ENCODE results near the gene SLC24A3.

SLC24A3 gene

DNA sequence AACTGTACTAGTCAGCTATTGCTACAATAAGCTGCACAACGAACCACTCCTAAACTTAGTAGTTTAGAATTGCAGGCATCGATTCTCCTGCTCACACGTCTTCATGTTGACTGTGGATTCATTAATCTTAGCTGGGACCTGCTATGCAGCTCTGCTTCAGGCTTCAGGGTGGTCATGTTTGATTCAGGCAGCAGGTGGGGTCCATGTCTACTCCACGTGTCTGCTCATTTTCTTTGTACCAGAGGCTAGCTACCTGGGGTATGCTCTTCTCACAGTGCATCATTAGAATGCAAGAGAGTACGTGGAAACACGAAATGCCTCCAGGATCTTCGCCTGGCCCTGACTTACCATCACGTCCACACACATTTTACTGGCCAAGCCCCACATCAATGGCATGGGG, 481.1 kb downstream of the SLC24A3 start:
- H3K4me3 ChIP-seq (replicated peaks; ENCODE audit: low read depth, low read length) = no peak overlapping the region
- no peak for TF ChIP-seq CTCF (IDR thresholded peaks at IDR 0.05; ENCODE audit: low read length, missing control alignments)

DNA sequence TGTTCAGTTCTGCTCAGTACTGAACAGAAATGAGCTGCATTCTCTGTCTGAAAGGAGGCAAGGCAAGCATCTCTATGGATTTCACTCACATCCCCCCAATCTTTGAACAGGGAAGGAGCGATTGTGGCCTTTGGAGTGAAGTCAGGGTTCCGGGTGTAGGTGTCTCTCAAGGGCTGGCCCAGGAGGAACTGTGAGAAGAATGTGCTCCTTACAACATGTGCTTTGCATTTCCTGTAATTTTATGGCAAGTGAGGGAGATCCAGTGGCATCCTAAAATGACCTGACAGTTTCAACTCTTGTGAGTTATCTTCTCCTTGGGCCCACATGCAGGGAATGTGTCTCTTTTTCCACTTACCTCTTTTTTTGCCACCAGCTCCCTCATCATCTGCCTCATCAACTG, 482.6 kb downstream of the SLC24A3 start:
- no peak for DNase-seq (ENCODE audit: low read depth)
- no peak for TF ChIP-seq CTCF (IDR thresholded peaks at IDR 0.05; ENCODE audit: low read length, missing control alignments)
- no peak overlapping the region for H3K4me3 ChIP-seq (replicated peaks; ENCODE audit: low read depth, low read length)

More for the DNA sequence above, 481.1 kb downstream of the SLC24A3 start:
- DNase-seq (ENCODE audit: low read depth) = no peak

- no peak for DNase-seq (ENCODE audit: low read depth)
- no peak for TF ChIP-seq CTCF (IDR thresholded peaks at IDR 0.05; ENCODE audit: low read length, missing control alignments)
- H3K4me3 ChIP-seq (replicated peaks; ENCODE audit: low read depth, low read length) = no peak overlapping the region
Observed at GRCh38 chr20:19696620-19697019, 484.2 kb downstream of the SLC24A3 start.

- no peak for DNase-seq (ENCODE audit: low read depth)
- TF ChIP-seq CTCF (IDR thresholded peaks at IDR 0.05; ENCODE audit: low read length, missing control alignments) = no peak
- H3K4me3 ChIP-seq (replicated peaks; ENCODE audit: low read depth, low read length) = no peak overlapping the region
Observed at GRCh38 chr20:19697415-19697814, 485.0 kb downstream of the SLC24A3 start.

- TF ChIP-seq CTCF (IDR thresholded peaks at IDR 0.05; ENCODE audit: low read length, missing control alignments) = no peak
- H3K4me3 ChIP-seq (replicated peaks; ENCODE audit: low read depth, low read length) = no peak overlapping the region
- peak; percentile 88 for DNase-seq (ENCODE audit: low read depth)
Observed at GRCh38 chr20:19699180-19699971, 486.9 kb downstream of the SLC24A3 start.

- no peak for DNase-seq (ENCODE audit: low read depth)
- H3K4me3 ChIP-seq (replicated peaks; ENCODE audit: low read depth, low read length) = no peak overlapping the region
- no peak for TF ChIP-seq CTCF (IDR thresholded peaks at IDR 0.05; ENCODE audit: low read length, missing control alignments)
Observed at GRCh38 chr20:19701429-19701828, 489.0 kb downstream of the SLC24A3 start.

DNA sequence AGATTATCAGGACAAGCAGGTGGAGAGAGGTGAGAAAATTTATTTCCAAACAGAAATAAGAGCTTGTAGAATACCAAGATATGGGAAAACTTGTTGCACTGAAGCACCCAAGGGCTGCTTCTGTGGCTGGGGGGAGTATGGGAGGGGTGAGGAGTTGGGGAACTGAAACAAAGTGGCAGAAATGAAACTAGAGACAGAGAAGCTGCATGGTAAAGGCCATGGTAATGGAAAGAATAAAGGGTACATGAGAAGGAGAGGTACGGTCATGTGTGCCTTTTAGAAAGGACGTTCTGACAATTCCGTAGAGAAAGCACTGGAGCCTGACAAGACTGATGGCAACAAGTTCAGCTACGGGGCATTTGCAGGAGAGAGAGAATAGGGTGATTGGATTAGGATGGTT, 494.0 kb downstream of the SLC24A3 start:
- H3K4me3 ChIP-seq (replicated peaks; ENCODE audit: low read depth, low read length) = no peak overlapping the region
- DNase-seq (ENCODE audit: low read depth) = no peak
- TF ChIP-seq CTCF (IDR thresholded peaks at IDR 0.05; ENCODE audit: low read length, missing control alignments) = no peak

Measured in fibroblast of pulmonary artery (primary cell).